H9 (cell line): Measurements from ENCODE around the gene DNTT. TPM values are rescaled to one million over a fixed set of nuclear protein-coding genes. Genes with fewer than 3 reads are reported as not detected.
A peak's percentile ranks its signal among the peaks of the same experiment; 100 is the strongest.

Experiments
- DNase-seq: peaks from one replicate; pipeline ENCODE4 v3.0.0-alpha.2; 2017
- H2AFZ ChIP-seq: one replicate; pipeline ENCODE4 v1.6.1; 2013; ENCODE audit warnings: mild to moderate bottlenecking, low read length, control low read depth, moderate library complexity
- H2AK5ac ChIP-seq: 2 replicates; pipeline ENCODE4 v1.6.1; 2013; ENCODE audit warnings: low read length, control low read depth, mixed read lengths; ENCODE audit not compliant: insufficient read length
- H2BK120ac ChIP-seq: one replicate; pipeline ENCODE4 v1.6.1; 2013; ENCODE audit warnings: low read depth, mild to moderate bottlenecking, low read length, control low read depth, inconsistent platforms; ENCODE audit not compliant: poor library complexity, severe bottlenecking
- H2BK12ac ChIP-seq: 2 replicates; pipeline ENCODE4 v1.6.1; 2013; ENCODE audit warnings: low read length, control low read depth, mixed read lengths, low read depth; ENCODE audit not compliant: insufficient read length
- H2BK15ac ChIP-seq: 2 replicates; pipeline ENCODE4 v1.6.1; 2013; ENCODE audit warnings: low read depth, low read length, control low read depth
- H2BK20ac ChIP-seq: one replicate; pipeline ENCODE4 v1.6.1; 2013; ENCODE audit warnings: low read depth, mild to moderate bottlenecking, low read length, control low read depth, inconsistent platforms; ENCODE audit not compliant: poor library complexity, severe bottlenecking
- H2BK5ac ChIP-seq: 2 replicates; pipeline ENCODE4 v1.6.1; 2013; ENCODE audit warnings: low read length, control low read depth, mixed read lengths; ENCODE audit not compliant: insufficient read length
- H3K14ac ChIP-seq: 2 replicates; pipeline ENCODE4 v1.6.1; 2013; ENCODE audit warnings: low read length, control low read depth; ENCODE audit not compliant: insufficient read depth
- H3K18ac ChIP-seq: 2 replicates; pipeline ENCODE4 v1.6.1; 2013; ENCODE audit warnings: low read depth, mild to moderate bottlenecking, mixed read lengths, low read length, control low read depth; ENCODE audit not compliant: insufficient read length
- H3K23ac ChIP-seq: 2 replicates; pipeline ENCODE4 v1.6.1; 2013; ENCODE audit warnings: low read length, control low read depth, mixed read lengths, low read depth; ENCODE audit not compliant: insufficient read length
- H3K23me2 ChIP-seq: 2 replicates; pipeline ENCODE4 v1.6.1; 2013; ENCODE audit warnings: low read depth, mild to moderate bottlenecking, mixed read lengths, low read length, control low read depth; ENCODE audit not compliant: insufficient read length, poor library complexity, severe bottlenecking
- H3K27ac ChIP-seq: 2 replicates; pipeline ENCODE4 v1.5.1; 2013; ENCODE audit warnings: low read length, control low read depth, mixed read lengths, low read depth; ENCODE audit not compliant: insufficient read length
- H3K27me3 ChIP-seq: 2 replicates; pipeline ENCODE4 v1.6.1; 2013; ENCODE audit warnings: low read length, control low read depth, inconsistent platforms; ENCODE audit not compliant: insufficient read depth
- H3K4ac ChIP-seq: 2 replicates; pipeline ENCODE4 v1.6.1; 2013; ENCODE audit warnings: low read depth, mild to moderate bottlenecking, control low read depth, inconsistent platforms, low read length, moderate library complexity
- H3K4me1 ChIP-seq: 2 replicates; pipeline ENCODE4 v1.6.1; 2013; ENCODE audit warnings: low read length, control low read depth, inconsistent platforms; ENCODE audit not compliant: insufficient read depth
- H3K4me2 ChIP-seq: 2 replicates; pipeline ENCODE4 v1.6.1; 2013; ENCODE audit warnings: low read length, control low read depth, mixed read lengths; ENCODE audit not compliant: insufficient read length, insufficient read depth
- H3K56ac ChIP-seq: 2 replicates; pipeline ENCODE4 v1.6.1; 2013; ENCODE audit warnings: low read depth, mild to moderate bottlenecking, mixed read lengths, low read length, control low read depth; ENCODE audit not compliant: insufficient read length
- H3K79me1 ChIP-seq: 2 replicates; pipeline ENCODE4 v1.6.1; 2013; ENCODE audit warnings: low read depth, mild to moderate bottlenecking, moderate library complexity, low read length, control low read depth, inconsistent platforms; ENCODE audit not compliant: insufficient read depth, poor library complexity, severe bottlenecking
- H3K79me2 ChIP-seq: 2 replicates; pipeline ENCODE4 v1.6.1; 2013; ENCODE audit warnings: low read length, control low read depth, inconsistent platforms; ENCODE audit not compliant: insufficient read depth
- H3K9ac ChIP-seq: 2 replicates; pipeline ENCODE4 v1.6.1; 2013; ENCODE audit warnings: low read length, control low read depth, mixed read lengths; ENCODE audit not compliant: insufficient read length; ENCODE audit errors: extremely low read depth
- H3K9me3 ChIP-seq: one replicate; pipeline ENCODE4 v1.6.1; 2013; ENCODE audit warnings: low read depth, low read length, inconsistent platforms; ENCODE audit not compliant: control insufficient read depth
- H3T11ph ChIP-seq: one replicate; pipeline ENCODE4 v1.6.1; 2013; ENCODE audit warnings: mild to moderate bottlenecking, low read length, control low read depth, inconsistent platforms
- H4K20me1 ChIP-seq: one replicate; pipeline ENCODE4 v1.6.1; 2013; ENCODE audit not compliant: control insufficient read depth, insufficient read length, insufficient read depth
- H4K5ac ChIP-seq: 2 replicates; pipeline ENCODE4 v1.6.1; 2013; ENCODE audit warnings: low read depth, mild to moderate bottlenecking, mixed read lengths, low read length, control low read depth; ENCODE audit not compliant: insufficient read length
- H4K8ac ChIP-seq: replicated peaks from 2 replicates; pipeline ENCODE4 v1.6.1; 2013; ENCODE audit warnings: low read length, control low read depth, mixed read lengths, low read depth; ENCODE audit not compliant: insufficient read length
- H4K91ac ChIP-seq: 2 replicates; pipeline ENCODE4 v1.6.1; 2013; ENCODE audit warnings: low read depth, mild to moderate bottlenecking, moderate library complexity, mixed read lengths, low read length, control low read depth; ENCODE audit not compliant: insufficient read length
- H3K27ac Mint-ChIP-seq, 3 experiments: 2 replicates in 2 of 3; 3 replicates in 1 of 3; pipeline ENCODE4 v1.8.0; 2020 to 2021; ENCODE audit warnings: mixed read lengths in 3 of 3, mild to moderate bottlenecking in 1 of 3, moderate library complexity in 1 of 3
- H3K27me3 Mint-ChIP-seq: 2 replicates; pipeline ENCODE4 v1.8.0; 2021; ENCODE audit warnings: low read depth, mild to moderate bottlenecking, moderate library complexity, mixed read lengths
- H3K36me3 Mint-ChIP-seq, 3 experiments: 2 replicates in 2 of 3; 3 replicates in 1 of 3; pipeline ENCODE4 v1.8.0; 2020 to 2021; ENCODE audit warnings: low read depth in 3 of 3, mixed read lengths in 3 of 3; ENCODE audit not compliant: insufficient read depth in 1 of 3
- H3K4me1 Mint-ChIP-seq, 2 experiments: 2 replicates each; pipeline ENCODE4 v1.8.0; 2020; ENCODE audit warnings: mixed read lengths in 2 of 2
- H3K4me3 Mint-ChIP-seq, 2 experiments: 2 replicates in 1 of 2; 3 replicates in 1 of 2; pipeline ENCODE4 v1.8.0; 2020 to 2021; ENCODE audit warnings: mild to moderate bottlenecking in 2 of 2, mixed read lengths in 2 of 2, moderate library complexity in 1 of 2
- H3K9me3 Mint-ChIP-seq, 2 experiments: 2 replicates in 1 of 2; 3 replicates in 1 of 2; pipeline ENCODE4 v1.8.0; 2020; ENCODE audit warnings: mild to moderate bottlenecking in 2 of 2, mixed read lengths in 2 of 2, moderate library complexity in 1 of 2
- CTCF ChIP-seq: fragments of 200-600 bp; sonication (generic); conservative IDR thresholded peaks from 3 replicates; pipeline ENCODE4 v1.8.0; 2021; ENCODE audit warnings: antibody characterized with exemption, mild to moderate bottlenecking
- WGBS: extraction: QIAGEN DNeasy Blood & Tissue Kit; methylation state at CpG from one replicate; pipeline ENCODE4 v1.1.7; 2013; ENCODE audit warnings: missing lambda C conversion rate, low lambda C conversion rate, mixed read lengths; ENCODE audit not compliant: insufficient read length; ENCODE audit errors: extremely low coverage; 5-methylcytosine and 5-hydroxymethylcytosine counted together
- total RNA-seq: library from RNA; stranded (reverse); gene quantifications from 2 replicates; pipeline ENCODE4 v1.2.1, GENCODE V29; 2021

DNTT gene
- total RNA-seq, 1 experiment from 2014 or later, result not detected

- Mint-ChIP-seq H3K4me1 (peaks cover 44 to 45% of the 10 kb centered on the region in 2 experiments), H3K9me3 (peaks cover 25 to 29% of the 10 kb centered on the region in 2 experiments), H3K4me3 (peak overlapping the region in 1 of 2 experiments; percentile 33; a peak in 4 of 5 replicates), H3K36me3 (peaks cover 11 to 27% (median 21%) of the 10 kb centered on the region in 3 experiments), H3K27me3 (peaks cover 31% of the 10 kb centered on the region), H3K27ac (peak overlapping the region; percentile 35 to 91 (median 37); a peak in 6 of 7 replicates)
- H3K18ac ChIP-seq, result no peak overlapping the region
- peak overlapping the region; percentile 37 for H3K4me2 ChIP-seq
- H2AFZ ChIP-seq, result no peak overlapping the region
- no peak overlapping the region for H3K23ac ChIP-seq
- no peak overlapping the region for H2BK5ac ChIP-seq
- H3K56ac ChIP-seq, result peak overlapping the region; percentile 67
- peak overlapping the region; percentile 88 for H3K27ac ChIP-seq
- H3K27me3 ChIP-seq, result no peaks in the 10 kb centered on the region
- H2BK20ac ChIP-seq, result no peak overlapping the region
- DNase-seq, result peak; percentile 65
- H3K9me3 ChIP-seq, result peaks cover 5% of the 10 kb centered on the region
- no CpG with 5 or more reads among the region's 2 CpGs for WGBS
- H4K5ac ChIP-seq, result no peak overlapping the region
- no peak overlapping the region for H4K8ac ChIP-seq
- no peaks in the 10 kb centered on the region for H3K23me2 ChIP-seq
- H3K4me1 ChIP-seq, result peaks cover 7% of the 10 kb centered on the region; the same call in 1 of the 2 replicates
- H2AK5ac ChIP-seq, result no peak overlapping the region
- H3K14ac ChIP-seq, result no peak overlapping the region
- H3K4ac ChIP-seq, result no peak overlapping the region
- no peak overlapping the region for H2BK120ac ChIP-seq
- H3T11ph ChIP-seq, result no peak overlapping the region
- no peaks in the 10 kb centered on the region for H3K79me2 ChIP-seq
- H2BK12ac ChIP-seq, result no peak overlapping the region
- H3K9ac ChIP-seq, result no peak overlapping the region
- peak overlapping the region; percentile 87 for H4K91ac ChIP-seq
- no peaks in the 10 kb centered on the region for H3K79me1 ChIP-seq
- H2BK15ac ChIP-seq, result no peak overlapping the region
- no peak for TF ChIP-seq CTCF
- no peaks in the 10 kb centered on the region for H4K20me1 ChIP-seq
Observed at GRCh38 chr10:96345222-96345621, 41.0 kb downstream of the DNTT start.
